LNCAP (cell line): Measurements from ENCODE around the gene CCDC141.

Experiments used
- TF ChIP-seq, protein P1 (sequence below): fragments of 450-650 bp; IDR thresholded peaks from 2 replicates; pipeline ENCODE4 v1.5.1; 2017; ENCODE audit warnings: mild to moderate bottlenecking

Gene CCDC141

DNA sequence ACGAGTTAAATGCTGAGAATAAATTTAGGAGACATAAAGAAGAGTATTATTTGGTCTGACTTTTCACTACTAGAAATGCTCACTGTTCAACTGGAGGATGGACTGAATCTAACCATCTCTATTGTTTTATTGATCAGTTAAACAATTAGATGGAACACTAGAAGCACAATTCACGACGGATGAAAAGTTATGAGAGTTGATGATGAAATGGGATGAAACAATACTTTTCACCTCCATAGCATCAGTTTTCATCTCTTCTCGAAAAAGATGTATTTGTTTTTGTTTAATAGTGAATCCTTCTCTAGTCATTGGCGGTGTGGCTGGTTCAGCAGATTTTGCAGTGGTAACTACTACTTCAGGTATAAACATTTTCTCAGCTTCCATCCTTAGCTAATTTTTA lies 262.0 kb downstream of the CCDC141 start:
- TF ChIP-seq, protein P1, sequence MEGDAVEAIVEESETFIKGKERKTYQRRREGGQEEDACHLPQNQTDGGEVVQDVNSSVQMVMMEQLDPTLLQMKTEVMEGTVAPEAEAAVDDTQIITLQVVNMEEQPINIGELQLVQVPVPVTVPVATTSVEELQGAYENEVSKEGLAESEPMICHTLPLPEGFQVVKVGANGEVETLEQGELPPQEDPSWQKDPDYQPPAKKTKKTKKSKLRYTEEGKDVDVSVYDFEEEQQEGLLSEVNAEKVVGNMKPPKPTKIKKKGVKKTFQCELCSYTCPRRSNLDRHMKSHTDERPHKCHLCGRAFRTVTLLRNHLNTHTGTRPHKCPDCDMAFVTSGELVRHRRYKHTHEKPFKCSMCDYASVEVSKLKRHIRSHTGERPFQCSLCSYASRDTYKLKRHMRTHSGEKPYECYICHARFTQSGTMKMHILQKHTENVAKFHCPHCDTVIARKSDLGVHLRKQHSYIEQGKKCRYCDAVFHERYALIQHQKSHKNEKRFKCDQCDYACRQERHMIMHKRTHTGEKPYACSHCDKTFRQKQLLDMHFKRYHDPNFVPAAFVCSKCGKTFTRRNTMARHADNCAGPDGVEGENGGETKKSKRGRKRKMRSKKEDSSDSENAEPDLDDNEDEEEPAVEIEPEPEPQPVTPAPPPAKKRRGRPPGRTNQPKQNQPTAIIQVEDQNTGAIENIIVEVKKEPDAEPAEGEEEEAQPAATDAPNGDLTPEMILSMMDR, result no peak

DNA sequence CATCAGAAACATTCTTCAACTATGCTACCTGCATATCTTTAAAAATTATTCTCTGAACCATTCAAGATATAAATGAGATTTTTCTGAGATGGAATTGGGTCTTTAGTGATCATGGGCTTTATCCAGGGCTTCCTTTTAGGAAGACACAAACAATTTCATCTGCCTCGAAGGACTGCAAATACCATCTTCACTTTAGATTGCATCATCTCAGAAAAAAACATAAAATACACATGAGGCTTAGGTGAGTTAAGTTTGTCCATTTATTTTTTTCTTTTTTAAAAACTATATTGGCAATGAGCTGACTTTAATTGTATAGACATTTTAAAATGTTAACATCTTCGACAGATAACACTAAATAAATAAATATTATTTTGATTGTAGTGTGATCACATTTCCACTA lies 262.8 kb downstream of the CCDC141 start:
- TF ChIP-seq, protein P1, result no peak

DNA sequence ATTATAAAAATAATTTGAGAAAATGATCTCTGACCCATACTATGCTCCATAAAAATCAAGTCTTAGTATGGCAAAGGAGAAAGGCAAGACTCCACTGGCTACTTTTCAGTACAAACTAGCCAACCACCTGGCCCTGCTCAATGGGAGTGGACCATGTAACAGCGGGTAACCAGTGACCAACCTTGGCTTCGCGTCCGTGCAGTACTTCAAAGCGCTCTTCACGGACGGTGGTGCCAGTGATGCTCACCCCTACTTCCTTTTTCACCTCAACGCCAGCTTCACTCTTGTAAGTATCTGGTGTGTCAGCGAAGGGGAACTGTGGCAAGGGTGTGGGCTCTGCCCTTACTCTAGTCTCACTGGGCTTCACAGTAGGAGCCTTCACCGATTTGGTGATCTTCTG lies 266.0 kb downstream of the CCDC141 start:
- TF ChIP-seq, protein P1, result no peak

DNA sequence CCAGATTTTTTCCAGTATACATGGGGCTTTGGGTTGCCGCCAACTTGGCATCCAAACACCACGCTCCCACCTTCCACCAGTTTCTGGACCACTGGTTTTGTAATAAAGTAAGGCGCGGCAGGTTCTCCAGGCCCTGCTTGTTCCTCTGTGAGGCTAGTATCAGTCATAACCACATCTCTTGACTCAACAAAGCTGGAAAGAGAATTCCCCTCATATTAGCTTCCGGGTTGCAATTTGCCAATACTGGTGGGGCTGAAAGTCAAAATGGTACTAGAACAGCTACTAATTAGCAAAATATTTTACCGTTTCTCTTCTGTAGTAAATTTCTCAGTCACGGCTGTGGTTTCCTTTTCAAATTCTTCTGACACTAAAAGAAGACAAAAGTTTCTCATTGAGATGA lies 267.7 kb downstream of the CCDC141 start:
- TF ChIP-seq, protein P1, result no peak
